IMR-90 (cell line): Measurements from ENCODE around the gene IBA57. TPM values are rescaled to one million over a fixed set of nuclear protein-coding genes. Genes with fewer than 3 reads are reported as not detected.

Experiments
- ATAC-seq: fragments of 200-7000 bp; cut with Tn5 transposase; 2 replicates; pipeline ENCODE4 v1.9.1; 2020; ENCODE audit warnings: low read depth, mild to moderate bottlenecking, moderate library complexity
- BruUV-seq: library from RNA; stranded (reverse); fragments of 400-500 nt; replicated peaks from 2 replicates; lab custom pipeline; 2021; lab: Mats Ljungman, UMichigan
- CTCF ChIA-PET: fragments of 300-600 bp; formaldehyde crosslinking; extraction: SDS; loops from one replicate; lab custom pipeline; 2021; ENCODE audit warnings: antibody characterized with exemption; lab: Yijun Ruan, JAX
- POLR2A ChIA-PET: fragments of 300-600 bp; sonication (Branson Sonifier 250); formaldehyde crosslinking; loops from one replicate; lab custom pipeline; 2022; ENCODE audit warnings: antibody characterized with exemption; ENCODE audit not compliant: unreplicated experiment; lab: Charles Lee
- DNase-seq: peaks from one replicate; pipeline ENCODE4 v3.0.0; 2013
- H2AFZ ChIP-seq: replicated peaks from 2 replicates; pipeline ENCODE3; 2013; ENCODE audit warnings: low read length, mild to moderate bottlenecking; ENCODE audit not compliant: poor library complexity
- H2AK5ac ChIP-seq: 2 replicates; pipeline ENCODE4 v1.6.1; 2013; ENCODE audit warnings: low read depth, low read length, inconsistent platforms
- H2AK9ac ChIP-seq: replicated peaks from 2 replicates; pipeline ENCODE3; 2013; ENCODE audit warnings: mild to moderate bottlenecking, low read depth, low read length, moderate library complexity; ENCODE audit not compliant: poor library complexity
- H2BK120ac ChIP-seq: 2 replicates; pipeline ENCODE4 v1.6.1; 2013; ENCODE audit warnings: low read depth, low read length, inconsistent platforms
- H2BK15ac ChIP-seq: 3 replicates; pipeline ENCODE4 v1.6.1; 2013; ENCODE audit warnings: low read depth, low read length, inconsistent platforms
- H2BK20ac ChIP-seq: 2 replicates; pipeline ENCODE4 v1.6.1; 2013; ENCODE audit warnings: low read depth, mild to moderate bottlenecking, inconsistent platforms, low read length, moderate library complexity
- H2BK5ac ChIP-seq: 2 replicates; pipeline ENCODE4 v1.6.1; 2013; ENCODE audit warnings: mild to moderate bottlenecking, low read depth, low read length, inconsistent platforms; ENCODE audit not compliant: poor library complexity, severe bottlenecking
- H3K14ac ChIP-seq: replicated peaks from 2 replicates; pipeline ENCODE4 v1.6.1; 2013; ENCODE audit warnings: low read depth, low read length, inconsistent platforms
- H3K18ac ChIP-seq: 2 replicates; pipeline ENCODE4 v1.6.1; 2013; ENCODE audit warnings: low read depth, low read length, control low read depth
- H3K23ac ChIP-seq: 2 replicates; pipeline ENCODE4 v1.6.1; 2013; ENCODE audit warnings: low read depth, low read length, inconsistent platforms
- H3K27ac ChIP-seq: 2 replicates; pipeline ENCODE4 v1.5.1; 2013; ENCODE audit warnings: mild to moderate bottlenecking, control low read depth, low read length; ENCODE audit not compliant: insufficient read depth
- H3K27me3 ChIP-seq: 2 replicates; pipeline ENCODE4 v1.6.1; 2013; ENCODE audit warnings: low read length; ENCODE audit not compliant: control insufficient read depth, insufficient read depth
- H3K36me3 ChIP-seq: 2 replicates; pipeline ENCODE4 v1.6.1; 2013; ENCODE audit warnings: low read length, mixed read lengths; ENCODE audit not compliant: control insufficient read depth, insufficient read depth
- H3K4ac ChIP-seq: 2 replicates; pipeline ENCODE4 v1.6.1; 2013; ENCODE audit warnings: low read depth, low read length, inconsistent platforms
- H3K4me1 ChIP-seq: 2 replicates; pipeline ENCODE4 v1.6.1; 2013; ENCODE audit warnings: low read length, mixed read lengths; ENCODE audit not compliant: control insufficient read depth, insufficient read depth
- H3K4me2 ChIP-seq: 2 replicates; pipeline ENCODE4 v1.6.1; 2013; ENCODE audit warnings: low read depth, mild to moderate bottlenecking, control low read depth, low read length, moderate library complexity
- H3K4me3 ChIP-seq: 2 replicates; pipeline ENCODE4 v1.5.1; 2013; ENCODE audit warnings: low read depth, mild to moderate bottlenecking, control low read depth, low read length, moderate library complexity; ENCODE audit not compliant: insufficient read depth
- H3K56ac ChIP-seq: 2 replicates; pipeline ENCODE4 v1.6.1; 2013; ENCODE audit warnings: low read length, inconsistent platforms; ENCODE audit not compliant: insufficient read depth; ENCODE audit errors: extremely low read depth
- H3K79me1 ChIP-seq, 2 experiments: 2 replicates each; pipeline ENCODE4 v1.6.1; 2013; ENCODE audit warnings: low read length in 2 of 2, inconsistent platforms in 1 of 2, low read depth in 1 of 2
- H3K9ac ChIP-seq: 2 replicates; pipeline ENCODE4 v1.6.1; 2013; ENCODE audit warnings: low read depth, low read length, control low read depth
- H3K9me1 ChIP-seq: 2 replicates; pipeline ENCODE4 v1.6.1; 2013; ENCODE audit warnings: low read length, inconsistent platforms; ENCODE audit not compliant: insufficient read depth
- H3K9me3 ChIP-seq: 2 replicates; pipeline ENCODE4 v1.6.1; 2013; ENCODE audit warnings: low read length; ENCODE audit not compliant: control insufficient read depth, insufficient read depth
- H4K20me1 ChIP-seq: 2 replicates; pipeline ENCODE4 v1.6.1; 2013; ENCODE audit warnings: low read length, inconsistent platforms; ENCODE audit not compliant: insufficient read depth
- H4K5ac ChIP-seq: 2 replicates; pipeline ENCODE4 v1.6.1; 2013; ENCODE audit warnings: mild to moderate bottlenecking, low read depth, low read length, control low read depth
- H4K8ac ChIP-seq, 2 experiments: 2 replicates each; pipeline ENCODE4 v1.6.1; 2013; ENCODE audit warnings: low read depth in 2 of 2, low read length in 2 of 2, control low read depth in 1 of 2, inconsistent platforms in 1 of 2
- H4K91ac ChIP-seq: 2 replicates; pipeline ENCODE4 v1.6.1; 2013; ENCODE audit warnings: low read depth, low read length, inconsistent platforms; ENCODE audit not compliant: insufficient read depth
- CEBPB ChIP-seq: IDR thresholded peaks from 2 replicates; pipeline ENCODE4 v1.6.1; 2012; ENCODE audit warnings: low read depth, low read length, improper control_type of control experiment
- CHD1 ChIP-seq: IDR thresholded peaks from 2 replicates; pipeline ENCODE4 v1.6.1; 2012; ENCODE audit warnings: low read depth, low read length, improper control_type of control experiment
- CTCF ChIP-seq: conservative IDR thresholded peaks from 2 replicates; pipeline ENCODE4 v1.5.1; 2012; ENCODE audit warnings: mild to moderate bottlenecking, low read depth, low read length, improper control_type of control experiment
- ELK1 ChIP-seq: fragments of 150-350 bp; IDR thresholded peaks from 2 replicates; pipeline ENCODE4 v1.6.1; 2016; ENCODE audit warnings: low read depth, mild to moderate bottlenecking, low read length, moderate library complexity, borderline replicate concordance
- FOS ChIP-seq: fragments of 150-350 bp; IDR thresholded peaks from 2 replicates; pipeline ENCODE4 v1.6.1; 2016; ENCODE audit warnings: low read depth, low read length
- MAFK ChIP-seq: IDR thresholded peaks from 2 replicates; pipeline ENCODE4 v1.6.1; 2012; ENCODE audit warnings: low read depth, low read length, improper control_type of control experiment
- MAZ ChIP-seq: IDR thresholded peaks from 2 replicates; pipeline ENCODE4 v1.6.1; 2012; ENCODE audit warnings: low read depth, mild to moderate bottlenecking, low read length, improper control_type of control experiment, moderate library complexity, borderline replicate concordance
- MXI1 ChIP-seq: IDR thresholded peaks from 2 replicates; pipeline ENCODE4 v1.6.1; 2012; ENCODE audit warnings: low read depth, mild to moderate bottlenecking, low read length, moderate library complexity, borderline replicate concordance
- NFE2L2 ChIP-seq: fragments of 150-350 bp; IDR thresholded peaks from 2 replicates; pipeline ENCODE4 v1.6.1; 2016; ENCODE audit warnings: low read depth, mild to moderate bottlenecking, low read length
- POLR2A ChIP-seq: IDR thresholded peaks from 2 replicates; pipeline ENCODE4 v1.6.1; 2012; ENCODE audit warnings: mild to moderate bottlenecking, low read depth, low read length
- RAD21 ChIP-seq: IDR thresholded peaks from 2 replicates; pipeline ENCODE4 v1.6.1; 2012; ENCODE audit warnings: low read length, improper control_type of control experiment
- RCOR1 ChIP-seq: IDR thresholded peaks from 2 replicates; pipeline ENCODE4 v1.6.1; 2012; ENCODE audit warnings: mild to moderate bottlenecking, low read length, improper control_type of control experiment; ENCODE audit not compliant: insufficient replicate concordance
- RFX5 ChIP-seq: IDR thresholded peaks from 2 replicates; pipeline ENCODE4 v1.8.0; 2012; ENCODE audit warnings: low read depth, mild to moderate bottlenecking, low read length, moderate library complexity
- SMC3 ChIP-seq: fragments of 150-350 bp; IDR thresholded peaks from 2 replicates; pipeline ENCODE4 v1.6.1; 2016; ENCODE audit warnings: low read depth, mild to moderate bottlenecking, antibody characterized with exemption, low read length, moderate library complexity
- USF2 ChIP-seq: fragments of 150-350 bp; IDR thresholded peaks from 2 replicates; pipeline ENCODE4 v1.6.1; 2017; ENCODE audit warnings: mild to moderate bottlenecking, antibody characterized with exemption, low read length, low read depth
- WGBS, 2 experiments: methylation state at CpG; one replicate each; pipeline versions ENCODE4 v1.1.5 to v1.1.7; 2013; ENCODE audit warnings: missing lambda C conversion rate in 2 of 2; ENCODE audit not compliant: insufficient read length in 1 of 2; ENCODE audit errors: extremely low coverage in 2 of 2; 5-methylcytosine and 5-hydroxymethylcytosine counted together
- dilution Hi-C: fragments of 300-500 bp; cut with HindIII; formaldehyde crosslinking; loops from one replicate; pipeline ENCODE4 v1.14.3; 2018; ENCODE audit warnings: low sequenced_read_pairs; ENCODE audit not compliant: unreplicated experiment
- in situ Hi-C: fragments of 300-500 bp; cut with MboI; formaldehyde crosslinking; loops from 3 replicates; pipeline ENCODE4 v1.14.3; 2019; ENCODE audit warnings: low sequenced_read_pairs, inconsistent platforms, mixed read lengths
- intact Hi-C: fragments of 100-400 bp; cut with micrococcal nuclease; formaldehyde crosslinking; loops from 2 replicates; pipeline ENCODE4 v1.10.0; 2022
- polyA plus RNA-seq, 3 experiments: library from polyadenylated mRNA; depleted of rRNA; stranded (reverse); fragments of >200 nt; gene quantifications; 2 replicates each; pipeline ENCODE4 v1.2.3, GENCODE V29; 2012; ENCODE audit warnings: low replicate concordance in 1 of 3
- total RNA-seq: library from RNA; depleted of rRNA; stranded (reverse); fragments of >200 nt; gene quantifications from 2 replicates; pipeline ENCODE4 v1.2.3, GENCODE V29; 2012

IBA57 gene
- total and polyA plus RNA-seq, 2 of the 4 experiments (the other 2 are of a cell fraction), result 2.0 to 2.6 TPM

GRCh38 chr1:228194921-228195812, 29.6 kb downstream of the IBA57 start:
- BruUV-seq, result no TSS peak
- Histone ChIP-seq H3K4me1 (no peaks in the 10 kb centered on the region), H4K91ac (no peak overlapping the region), H3K9me1 (no peaks in the 10 kb centered on the region; the same call in 1 of the 2 replicates), H2BK20ac (no peak overlapping the region), H3K56ac (no peak overlapping the region), H3K27me3 (no peaks in the 10 kb centered on the region), H3K27ac (no peak overlapping the region), H3K18ac (no peak overlapping the region), H3K9me3 (peaks cover 9% of the 10 kb centered on the region), H3K14ac (no peak overlapping the region), H4K5ac (no peak overlapping the region), H4K20me1 (no peaks in the 10 kb centered on the region), H2AK9ac (no peak overlapping the region), H2BK120ac (no peak overlapping the region), H3K23ac (no peak overlapping the region), H3K36me3 (no peaks in the 10 kb centered on the region), H3K4ac (no peak overlapping the region), H3K4me3 (no peak overlapping the region), H2BK5ac (no peak overlapping the region), H3K79me1 (no peaks in the 10 kb centered on the region), H2BK15ac (no peak overlapping the region), H2AK5ac (no peak overlapping the region), H3K9ac (no peak overlapping the region), H4K8ac (no peak overlapping the region), H2AFZ (no peak overlapping the region), H3K4me2 (no peak overlapping the region)
- dilution Hi-C loops (no loop called here), in situ Hi-C loops (no loop called here), intact Hi-C loops (no loop called here)
- DNase-seq (no peak), ATAC-seq (no peak)
- 55% methylated on average over 3 of the region's 8 CpGs; no CpG with 5 or more reads in 1 of the 2 experiments for WGBS, 2 experiments
- POLR2A ChIA-PET, result interaction anchor here (0.8 kb wide), 1 partner anchor 9 kb away, joined by 4 read pairs; no protein-coding TSS in a partner anchor
- CTCF ChIA-PET, result no interaction called here
- TF ChIP-seq POLR2A (no peak), SMC3 (no peak), MXI1 (no peak), NFE2L2 (no peak), RFX5 (no peak), USF2 (no peak), CHD1 (no peak), MAZ (no peak), MAFK (no peak), FOS (no peak), RAD21 (no peak), ELK1 (no peak), RCOR1 (no peak), CTCF (no peak), CEBPB (no peak)
